Measurements from ENCODE around the gene MED8.

- TF ChIP-seq SAP30 (IDR thresholded peaks at IDR 0.05; ENCODE audit: insufficient read depth, insufficient replicate concordance, low read length) (no peak), CTCF (IDR thresholded peaks at IDR 0.05; ENCODE audit: control extremely low read depth in 1 of 3, insufficient read depth in 1 of 3, low read depth in 1 of 3, low read length in 3 of 3) (no peak), MAX (IDR thresholded peaks at IDR 0.05) (no peak), POLR2AphosphoS5 (IDR thresholded peaks at IDR 0.05; ENCODE audit: low read depth, low read length) (no peak), ZNF274 (IDR thresholded peaks at IDR 0.05; ENCODE audit: borderline replicate concordance, extremely low read depth, low read length) (no peak), JUND (IDR thresholded peaks at IDR 0.05; ENCODE audit: low read length) (no peak)
These were observed 31.8 kb upstream of the MED8 start for GRCh38 chr1:43421396-43421795.

All from H1 (cell line).